Measurements from ENCODE around the gene COL6A2.

DNA sequence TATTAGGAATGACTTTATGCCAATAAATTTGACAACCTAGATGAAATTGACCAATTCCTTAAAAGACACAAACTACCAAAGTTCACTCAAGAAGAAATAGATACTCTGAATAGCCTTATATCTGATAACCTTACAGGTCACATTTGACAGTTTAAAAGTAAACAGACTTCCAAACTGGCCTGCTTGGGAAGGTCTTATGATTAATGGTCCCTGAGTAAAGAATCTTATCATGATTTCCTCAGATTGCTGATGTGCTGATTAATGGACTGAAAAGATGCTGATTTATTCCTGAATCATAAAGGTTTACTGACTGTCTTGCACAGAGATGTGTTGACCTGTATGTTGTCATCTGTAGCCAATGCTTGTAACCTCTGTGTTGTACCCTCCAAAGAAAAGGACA lies 67.2 kb downstream of the COL6A2 start:
- TF ChIP-seq, protein P1, sequence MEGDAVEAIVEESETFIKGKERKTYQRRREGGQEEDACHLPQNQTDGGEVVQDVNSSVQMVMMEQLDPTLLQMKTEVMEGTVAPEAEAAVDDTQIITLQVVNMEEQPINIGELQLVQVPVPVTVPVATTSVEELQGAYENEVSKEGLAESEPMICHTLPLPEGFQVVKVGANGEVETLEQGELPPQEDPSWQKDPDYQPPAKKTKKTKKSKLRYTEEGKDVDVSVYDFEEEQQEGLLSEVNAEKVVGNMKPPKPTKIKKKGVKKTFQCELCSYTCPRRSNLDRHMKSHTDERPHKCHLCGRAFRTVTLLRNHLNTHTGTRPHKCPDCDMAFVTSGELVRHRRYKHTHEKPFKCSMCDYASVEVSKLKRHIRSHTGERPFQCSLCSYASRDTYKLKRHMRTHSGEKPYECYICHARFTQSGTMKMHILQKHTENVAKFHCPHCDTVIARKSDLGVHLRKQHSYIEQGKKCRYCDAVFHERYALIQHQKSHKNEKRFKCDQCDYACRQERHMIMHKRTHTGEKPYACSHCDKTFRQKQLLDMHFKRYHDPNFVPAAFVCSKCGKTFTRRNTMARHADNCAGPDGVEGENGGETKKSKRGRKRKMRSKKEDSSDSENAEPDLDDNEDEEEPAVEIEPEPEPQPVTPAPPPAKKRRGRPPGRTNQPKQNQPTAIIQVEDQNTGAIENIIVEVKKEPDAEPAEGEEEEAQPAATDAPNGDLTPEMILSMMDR (IDR thresholded peaks at IDR 0.05), result no peak
- TF ChIP-seq POLR2AphosphoS5 (IDR thresholded peaks at IDR 0.05), result no peak

Measured in prostate gland (tissue), 2 donors.